Activated CD8-positive, alpha-beta memory T cell treated with anti-CD3 and anti-CD28 coated beads, Interleukin-2, amount 10 ng/mL, durations not matched to agents 7 days and 5 days (primary cell): ENCODE results near the gene BIN1. TPM values are rescaled to one million over a fixed set of nuclear protein-coding genes. Genes with fewer than 3 reads are reported as not detected.

Source experiments
- ATAC-seq: fragments of 150-1000 bp; cut with Tn5 transposase; one replicate; pipeline ENCODE4 v1.10.0; 2021; ENCODE audit warnings: moderate library complexity
- CTCF ChIA-PET: fragments of 350-600 bp; sonication (Branson Sonifier 250); formaldehyde crosslinking; loops from one replicate; lab custom pipeline; 2021; ENCODE audit warnings: antibody characterized with exemption; lab: Charles Lee
- DNase-seq: peaks from one replicate; pipeline ENCODE4 v3.0.0-alpha.2; 2020
- H3K27ac Mint-ChIP-seq: one replicate; pipeline ENCODE4 v1.8.0; 2021; ENCODE audit warnings: mild to moderate bottlenecking, mixed read lengths
- H3K27me3 Mint-ChIP-seq: one replicate; pipeline ENCODE4 v1.8.0; 2021; ENCODE audit warnings: mixed read lengths
- H3K36me3 Mint-ChIP-seq: one replicate; pipeline ENCODE4 v1.8.0; 2021; ENCODE audit warnings: mild to moderate bottlenecking, mixed read lengths
- H3K4me1 Mint-ChIP-seq: one replicate; pipeline ENCODE4 v1.8.0; 2021; ENCODE audit warnings: mixed read lengths
- H3K4me3 Mint-ChIP-seq: one replicate; pipeline ENCODE4 v1.8.0; 2021; ENCODE audit warnings: mild to moderate bottlenecking, moderate library complexity, mixed read lengths
- H3K9me3 Mint-ChIP-seq: one replicate; pipeline ENCODE4 v1.8.0; 2022; ENCODE audit warnings: low read depth, mixed read lengths
- total RNA-seq, 2 experiments: library from RNA; stranded (reverse); gene quantifications; one replicate each; pipeline ENCODE4 v1.2.3, GENCODE V29; 2021

The BIN1 gene
- total RNA-seq, 2 experiments from 2014 or later, result 105 to 152 TPM

DNA sequence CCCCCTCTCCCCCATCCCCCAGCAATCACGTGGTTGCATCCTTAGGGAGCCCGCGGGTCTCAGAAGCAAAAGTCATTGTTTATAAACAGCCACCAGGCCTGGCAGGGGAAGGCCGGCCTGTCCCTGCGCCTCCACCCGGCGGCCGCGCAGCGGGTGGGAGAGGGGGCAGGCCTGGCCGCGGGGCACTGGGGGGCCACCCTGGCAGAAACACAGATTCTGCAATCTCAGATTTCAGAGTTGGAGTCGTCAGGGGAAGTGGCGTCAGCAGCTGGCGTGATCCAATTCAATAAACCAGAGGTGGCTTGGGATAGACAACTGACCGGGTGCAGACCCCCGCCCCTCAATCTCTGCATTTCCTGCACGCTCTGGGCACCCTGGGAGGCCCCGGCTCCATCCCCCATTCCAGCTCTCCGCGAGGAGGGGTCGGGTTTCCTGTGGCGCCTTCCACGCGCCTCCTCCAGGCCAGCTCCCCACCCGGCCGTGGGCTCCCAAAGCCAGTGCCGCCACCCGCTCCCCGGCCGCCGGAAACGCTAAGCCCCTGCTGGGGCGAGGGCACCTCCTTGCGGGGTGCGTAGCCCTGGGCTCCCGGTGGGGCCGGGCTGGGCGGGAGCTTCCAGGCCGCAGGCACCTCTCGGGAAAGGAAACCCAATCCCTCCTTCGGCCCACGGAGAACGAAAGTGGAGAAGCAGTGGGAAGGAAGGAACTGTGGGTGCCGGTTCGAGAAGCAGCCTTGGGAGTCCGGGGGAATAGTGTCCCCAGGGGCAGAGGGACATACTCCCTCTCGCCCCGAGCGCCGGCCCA, 1.1 kb downstream of the BIN1 start:
- Mint-ChIP-seq H3K27me3 (peaks cover 6% of the 10 kb centered on the region), H3K36me3 (no peaks in the 10 kb centered on the region), H3K4me3 (peak overlapping the region; percentile 71), H3K9me3 (no peaks in the 10 kb centered on the region), H3K27ac (no peak overlapping the region), H3K4me1 (peaks cover 4% of the 10 kb centered on the region)
- DNase-seq (no peak), ATAC-seq (no peak)
- CTCF ChIA-PET, result interaction anchor here (0.6 to 1.6 kb wide), 4 partner anchors 25 to 91 kb away, joined by 3 to 5 read pairs (median 4); no protein-coding TSS in a partner anchor

DNA sequence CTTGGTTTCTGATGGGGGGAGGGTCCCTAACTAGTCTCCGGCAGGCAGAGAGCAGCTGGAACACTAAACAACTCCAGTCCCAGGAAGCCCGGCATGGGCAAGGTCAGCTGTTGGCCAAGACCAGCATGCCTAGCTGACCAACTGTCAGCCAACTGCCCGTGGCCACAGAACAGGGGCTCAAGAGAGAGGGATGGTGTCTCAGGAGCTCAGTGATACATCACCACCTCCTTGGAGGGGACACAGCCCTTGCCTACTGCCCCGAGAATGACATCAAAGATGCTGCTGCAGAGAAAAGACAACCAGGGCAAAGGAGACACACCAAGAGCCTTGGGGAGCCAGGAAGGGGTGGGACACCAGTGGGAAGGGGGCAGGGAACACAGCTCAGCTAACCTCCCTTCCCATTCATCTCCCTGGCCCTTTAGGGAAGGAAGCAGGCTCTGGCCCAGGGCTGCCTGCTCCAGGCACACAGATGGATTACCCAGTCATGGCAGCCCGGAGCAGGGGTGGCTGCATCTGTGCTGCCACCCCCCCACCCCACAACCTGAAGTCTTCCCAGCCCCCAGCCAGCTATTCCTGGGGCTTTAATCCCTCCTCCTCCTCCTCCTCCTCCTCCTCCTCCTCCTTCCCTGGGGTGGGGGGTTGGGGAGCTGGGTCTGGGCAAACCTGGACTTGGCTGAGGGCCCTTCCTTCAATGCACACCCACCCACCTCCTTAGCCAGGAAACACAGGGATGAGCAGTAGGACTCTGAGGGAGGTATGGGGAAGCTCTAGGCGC, 1.9 kb downstream of the BIN1 start:
- DNase-seq (no peak), ATAC-seq (no peak)
- Mint-ChIP-seq H3K27me3 (peaks cover 4% of the 10 kb centered on the region), H3K4me1 (peaks cover 4% of the 10 kb centered on the region), H3K4me3 (no peak overlapping the region), H3K9me3 (no peaks in the 10 kb centered on the region), H3K27ac (no peak overlapping the region), H3K36me3 (no peaks in the 10 kb centered on the region)
- CTCF ChIA-PET, result interaction anchor here (1.2 kb wide), 1 partner anchor 37 kb away, joined by 4 read pairs; no protein-coding TSS in a partner anchor

DNA sequence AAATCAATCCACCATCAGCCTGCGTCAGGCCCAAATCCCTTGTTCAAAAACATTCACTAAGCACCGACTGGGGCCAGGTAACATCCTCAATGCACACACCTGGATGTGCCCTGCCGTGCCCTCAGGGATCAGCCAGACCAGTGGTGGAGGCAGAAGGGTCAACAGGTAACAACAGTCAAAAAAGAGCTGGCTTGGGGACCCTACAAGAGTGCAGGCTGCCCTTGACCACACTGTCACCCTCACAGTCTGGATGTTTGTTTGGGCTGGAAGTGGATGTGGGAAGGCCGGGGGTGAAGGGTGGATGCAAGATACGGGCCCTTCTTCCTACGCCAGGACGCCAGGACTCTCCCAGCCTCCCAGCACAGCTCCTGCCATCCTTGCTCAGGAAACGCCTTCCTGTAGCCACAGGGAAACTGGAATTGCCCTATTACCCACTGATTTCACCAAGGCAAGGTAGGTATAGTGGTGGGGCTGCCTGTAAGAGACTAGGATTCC, 2.7 kb downstream of the BIN1 start:
- no peak for ATAC-seq
- no peak for DNase-seq
- CTCF ChIA-PET, result no interaction called here
- Mint-ChIP-seq H3K27ac (no peak overlapping the region), H3K4me1 (peaks cover 4% of the 10 kb centered on the region), H3K36me3 (no peaks in the 10 kb centered on the region), H3K4me3 (no peak overlapping the region), H3K9me3 (no peaks in the 10 kb centered on the region), H3K27me3 (peaks cover 1% of the 10 kb centered on the region)

DNA sequence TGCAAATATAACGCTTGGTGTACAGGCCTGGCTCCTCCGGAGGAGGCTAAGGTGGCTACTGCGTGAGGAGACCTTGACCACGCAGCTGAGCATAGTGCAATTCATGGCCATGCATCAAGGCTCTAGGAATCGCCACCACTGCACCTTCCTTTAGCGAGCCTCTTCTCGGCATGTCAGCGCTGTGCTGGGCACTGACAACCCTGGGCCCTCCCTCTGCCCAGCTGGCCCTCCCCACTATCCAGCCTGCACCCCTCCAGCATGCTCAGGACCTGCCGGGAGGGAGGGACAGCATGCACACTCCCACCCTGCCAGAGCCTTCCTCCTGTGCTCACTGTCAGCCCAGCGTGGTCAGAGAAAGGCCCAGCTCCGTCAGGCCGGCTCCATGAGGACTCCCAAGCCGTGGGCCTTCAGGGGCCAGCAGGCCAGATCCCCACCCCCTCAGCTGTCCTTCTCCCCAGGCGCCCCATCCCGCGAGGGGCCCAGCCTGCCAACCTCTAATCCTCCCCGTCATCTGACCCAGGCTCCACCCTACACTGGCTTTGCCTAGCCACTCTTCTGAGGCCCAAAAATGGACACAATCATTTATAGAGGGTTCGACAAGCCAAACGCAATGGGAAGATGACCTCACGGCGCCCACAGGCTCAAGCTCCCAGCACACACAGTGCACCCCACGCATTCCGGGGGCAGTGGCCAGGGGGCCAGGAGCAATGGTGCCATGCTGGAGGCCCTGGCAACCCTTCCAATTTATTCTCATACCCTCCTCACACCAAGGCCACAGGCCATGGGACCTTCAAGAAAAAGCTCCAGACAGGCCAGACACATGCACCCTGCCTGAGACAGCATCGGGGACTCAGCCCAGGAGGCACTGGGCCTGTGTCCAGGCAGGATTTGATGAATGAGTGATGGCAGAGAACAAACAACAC, 3.5 kb downstream of the BIN1 start:
- Mint-ChIP-seq H3K4me1 (peaks cover 4% of the 10 kb centered on the region), H3K9me3 (no peaks in the 10 kb centered on the region), H3K27me3 (no peaks in the 10 kb centered on the region), H3K27ac (no peak overlapping the region), H3K36me3 (no peaks in the 10 kb centered on the region), H3K4me3 (no peak overlapping the region)
- no peak for DNase-seq
- ATAC-seq, result no peak
- CTCF ChIA-PET, result interaction anchor here (1.9 kb wide), 1 partner anchor 10 kb away, joined by 7 read pairs; no protein-coding TSS in a partner anchor

DNA sequence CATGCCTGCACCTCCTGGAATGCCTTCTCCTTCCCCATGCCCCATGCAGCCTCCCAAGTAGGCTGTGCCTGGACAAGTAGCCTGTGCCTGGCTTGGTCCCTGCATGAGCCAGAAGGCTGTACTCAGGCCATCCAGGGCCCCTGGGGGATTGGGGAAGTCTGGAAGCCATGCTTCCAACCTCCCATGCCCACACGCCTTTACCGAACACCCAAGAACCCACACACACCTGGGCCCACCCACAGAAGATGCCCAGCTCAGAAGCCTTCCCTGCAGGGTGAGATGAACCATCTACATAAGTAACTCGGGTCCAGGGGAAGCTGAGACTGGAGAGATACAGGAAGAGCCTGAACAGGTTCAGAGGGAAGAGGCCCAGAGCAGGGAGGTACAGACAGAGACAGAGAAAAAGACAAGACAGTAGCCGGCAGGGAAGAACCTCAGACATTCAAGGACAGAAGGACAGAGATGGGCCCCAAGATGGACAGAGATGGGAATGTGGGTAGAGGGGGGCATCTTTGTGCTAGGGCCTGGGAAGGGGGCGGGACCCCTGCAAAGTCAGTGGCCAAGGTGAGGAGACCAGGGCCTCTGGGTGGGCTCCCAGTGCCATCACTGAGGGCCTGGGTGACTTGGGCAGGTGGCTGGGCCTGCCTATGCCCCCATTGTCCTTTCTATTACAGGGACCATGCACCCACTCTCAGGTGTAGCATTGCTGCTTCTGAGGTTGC, 4.3 kb downstream of the BIN1 start:
- ATAC-seq (no peak), DNase-seq (no peak)
- H3K27ac Mint-ChIP-seq, result no peak overlapping the region
- no peaks in the 10 kb centered on the region for H3K9me3 Mint-ChIP-seq
- no peaks in the 10 kb centered on the region for H3K27me3 Mint-ChIP-seq
- H3K36me3 Mint-ChIP-seq, result no peaks in the 10 kb centered on the region
- peaks cover 1% of the 10 kb centered on the region for H3K4me1 Mint-ChIP-seq
- CTCF ChIA-PET, result interaction anchor here (0.6 to 2.0 kb wide), 3 partner anchors 11 to 231 kb away, joined by 4 to 7 read pairs (median 5); no protein-coding TSS in a partner anchor
- no peak overlapping the region for H3K4me3 Mint-ChIP-seq

DNA sequence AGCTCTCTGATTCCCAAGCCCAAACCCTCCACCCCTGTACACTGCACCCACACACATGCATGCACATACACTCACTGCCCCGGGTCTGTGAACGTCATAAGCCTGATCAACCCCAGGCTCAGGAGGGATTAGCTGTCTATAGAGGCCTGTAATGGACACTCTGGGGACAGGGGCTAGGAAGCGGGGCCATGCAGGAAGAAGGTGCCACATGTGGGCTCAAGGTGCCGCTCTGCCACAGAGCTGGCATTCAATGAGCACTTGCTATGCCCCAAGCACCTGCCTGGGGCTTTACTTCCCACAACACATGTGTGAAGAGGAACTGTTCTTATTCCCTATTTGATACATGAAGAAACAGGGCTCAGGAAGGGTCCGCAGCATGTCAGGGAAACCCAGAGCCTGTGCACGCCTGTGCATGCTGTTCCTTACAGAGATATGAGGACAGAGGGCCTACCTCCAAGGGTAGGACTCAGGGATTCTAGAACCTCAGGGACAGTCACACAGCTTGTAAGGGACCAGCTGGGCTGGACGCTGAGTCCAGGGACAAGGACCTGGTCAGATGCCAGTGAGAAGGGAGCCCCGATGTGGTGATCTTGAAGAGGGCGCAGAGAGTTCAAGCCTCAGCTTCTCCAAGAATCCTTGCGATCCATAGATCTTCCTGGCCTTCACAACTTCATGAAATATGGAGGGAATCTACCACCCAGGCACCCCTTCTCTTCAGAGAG, 5.0 kb downstream of the BIN1 start:
- CTCF ChIA-PET, result interaction anchor here (0.6 to 2.0 kb wide), 3 partner anchors 11 to 230 kb away, joined by 4 to 7 read pairs (median 5); no protein-coding TSS in a partner anchor

DNA sequence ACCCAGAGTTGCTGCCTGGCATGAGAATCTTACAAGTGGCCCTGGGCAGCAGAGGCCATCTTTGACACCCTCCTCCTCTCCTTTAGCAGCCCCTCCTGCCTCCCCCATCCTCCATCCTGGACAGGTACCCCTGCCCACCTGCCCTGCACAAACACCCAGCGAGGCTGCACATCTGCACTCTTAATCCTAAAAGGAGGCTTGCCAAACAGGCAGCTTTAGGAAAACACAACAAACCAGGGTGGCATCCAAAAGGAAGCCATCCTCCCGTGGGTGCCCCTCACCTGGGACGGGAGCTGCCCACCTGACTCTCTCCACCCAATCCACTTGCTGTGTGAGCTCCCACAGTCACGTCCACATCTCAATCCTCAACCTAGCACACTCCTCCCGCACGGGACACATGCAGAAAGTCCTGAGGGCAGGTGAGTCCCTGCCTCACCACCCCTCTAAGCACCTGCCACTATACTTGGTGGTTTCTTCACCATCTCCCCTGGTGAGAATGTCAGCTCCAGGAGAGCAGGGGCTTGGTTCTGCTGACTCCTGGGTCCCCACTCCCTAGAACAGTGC, 5.8 kb downstream of the BIN1 start:
- ATAC-seq, result no peak

More for the DNA sequence above, 5.0 kb downstream of the BIN1 start:
- H3K4me3 Mint-ChIP-seq, result no peak overlapping the region
- H3K27ac Mint-ChIP-seq, result no peak overlapping the region
- H3K4me1 Mint-ChIP-seq, result no peaks in the 10 kb centered on the region
- no peak for ATAC-seq
- no peaks in the 10 kb centered on the region for H3K27me3 Mint-ChIP-seq
- DNase-seq, result no peak
- no peaks in the 10 kb centered on the region for H3K36me3 Mint-ChIP-seq
- no peaks in the 10 kb centered on the region for H3K9me3 Mint-ChIP-seq

DNA sequence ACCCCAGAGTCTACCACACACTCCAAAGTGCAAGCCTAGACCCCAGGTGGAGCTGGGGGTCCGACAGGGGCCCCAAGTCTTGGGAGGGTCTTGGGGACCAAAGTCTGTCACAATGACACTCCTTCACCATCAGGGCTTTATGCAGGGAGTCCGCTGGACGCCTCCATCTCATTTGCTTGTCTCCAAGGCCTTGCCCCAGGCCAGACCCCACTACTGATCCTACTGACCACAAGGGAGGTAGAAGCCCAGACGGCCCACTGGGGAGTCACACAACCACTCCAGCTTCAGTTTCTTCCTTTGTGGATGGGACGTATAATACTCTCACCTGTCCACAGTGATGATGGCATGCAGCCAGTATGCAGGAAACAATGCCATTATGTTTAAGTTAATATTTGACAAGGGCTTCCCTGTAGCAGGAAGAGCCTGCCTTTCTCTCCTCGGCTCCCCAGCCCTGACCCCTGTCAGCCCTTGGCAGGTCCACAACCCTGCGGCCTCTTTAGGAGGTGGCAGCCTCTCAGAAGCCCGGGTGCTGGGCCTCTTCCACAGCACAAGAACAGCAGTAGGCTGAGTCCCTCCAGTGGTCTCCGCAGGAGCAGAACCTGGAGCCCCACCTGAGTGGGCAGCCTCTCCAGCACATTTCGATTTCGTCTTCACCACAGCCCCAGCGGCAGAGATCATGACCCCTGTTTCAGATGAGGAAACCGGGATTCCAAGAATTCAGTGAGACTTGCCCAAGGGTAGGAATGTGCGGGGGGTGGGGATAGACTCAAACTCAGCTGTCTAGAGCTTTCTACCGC, 6.5 kb downstream of the BIN1 start:
- H3K9me3 Mint-ChIP-seq, result no peaks in the 10 kb centered on the region
- no peaks in the 10 kb centered on the region for H3K4me1 Mint-ChIP-seq
- DNase-seq (no peak), ATAC-seq (no peak)
- no peak overlapping the region for H3K4me3 Mint-ChIP-seq
- no peak overlapping the region for H3K27ac Mint-ChIP-seq
- no peaks in the 10 kb centered on the region for H3K27me3 Mint-ChIP-seq
- CTCF ChIA-PET, result interaction anchor here (2.0 kb wide), 1 partner anchor 32 kb away, joined by 5 read pairs; no protein-coding TSS in a partner anchor
- H3K36me3 Mint-ChIP-seq, result no peaks in the 10 kb centered on the region

More for the DNA sequence above, 5.8 kb downstream of the BIN1 start:
- H3K9me3 Mint-ChIP-seq, result no peaks in the 10 kb centered on the region
- no peak for DNase-seq
- no peaks in the 10 kb centered on the region for H3K27me3 Mint-ChIP-seq
- H3K4me3 Mint-ChIP-seq, result no peak overlapping the region
- no peaks in the 10 kb centered on the region for H3K4me1 Mint-ChIP-seq
- CTCF ChIA-PET, result interaction anchor here (1.9 to 2.0 kb wide), 2 partner anchors 12 to 33 kb away, joined by 5 to 7 read pairs; no protein-coding TSS in a partner anchor
- no peak overlapping the region for H3K27ac Mint-ChIP-seq
- H3K36me3 Mint-ChIP-seq, result no peaks in the 10 kb centered on the region

DNA sequence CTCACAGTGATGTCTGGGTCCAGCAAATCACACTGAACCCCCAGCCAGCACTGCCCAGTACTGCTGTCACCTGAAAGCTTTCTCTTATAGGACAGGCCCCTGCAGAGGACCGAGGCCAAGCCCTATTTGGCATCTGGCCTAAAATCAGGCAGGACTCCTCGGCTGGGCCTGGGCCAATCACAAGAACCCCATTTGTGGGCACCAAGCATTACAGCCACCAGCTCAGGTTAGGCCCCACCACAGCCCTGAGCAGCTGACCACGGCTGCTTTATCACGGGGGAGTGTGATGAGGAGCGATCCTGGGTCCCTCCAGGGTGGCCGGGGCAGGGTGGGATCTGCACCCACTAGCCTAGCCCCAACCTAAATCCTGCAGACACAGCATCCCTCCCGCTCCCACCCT, 8.2 kb downstream of the BIN1 start:
- DNase-seq (no peak), ATAC-seq (no peak)
- H3K27ac Mint-ChIP-seq, result no peak overlapping the region
- H3K4me1 Mint-ChIP-seq, result no peaks in the 10 kb centered on the region
- H3K36me3 Mint-ChIP-seq, result no peaks in the 10 kb centered on the region
- no peak overlapping the region for H3K4me3 Mint-ChIP-seq
- H3K9me3 Mint-ChIP-seq, result no peaks in the 10 kb centered on the region
- CTCF ChIA-PET, result no interaction called here
- no peaks in the 10 kb centered on the region for H3K27me3 Mint-ChIP-seq

DNA sequence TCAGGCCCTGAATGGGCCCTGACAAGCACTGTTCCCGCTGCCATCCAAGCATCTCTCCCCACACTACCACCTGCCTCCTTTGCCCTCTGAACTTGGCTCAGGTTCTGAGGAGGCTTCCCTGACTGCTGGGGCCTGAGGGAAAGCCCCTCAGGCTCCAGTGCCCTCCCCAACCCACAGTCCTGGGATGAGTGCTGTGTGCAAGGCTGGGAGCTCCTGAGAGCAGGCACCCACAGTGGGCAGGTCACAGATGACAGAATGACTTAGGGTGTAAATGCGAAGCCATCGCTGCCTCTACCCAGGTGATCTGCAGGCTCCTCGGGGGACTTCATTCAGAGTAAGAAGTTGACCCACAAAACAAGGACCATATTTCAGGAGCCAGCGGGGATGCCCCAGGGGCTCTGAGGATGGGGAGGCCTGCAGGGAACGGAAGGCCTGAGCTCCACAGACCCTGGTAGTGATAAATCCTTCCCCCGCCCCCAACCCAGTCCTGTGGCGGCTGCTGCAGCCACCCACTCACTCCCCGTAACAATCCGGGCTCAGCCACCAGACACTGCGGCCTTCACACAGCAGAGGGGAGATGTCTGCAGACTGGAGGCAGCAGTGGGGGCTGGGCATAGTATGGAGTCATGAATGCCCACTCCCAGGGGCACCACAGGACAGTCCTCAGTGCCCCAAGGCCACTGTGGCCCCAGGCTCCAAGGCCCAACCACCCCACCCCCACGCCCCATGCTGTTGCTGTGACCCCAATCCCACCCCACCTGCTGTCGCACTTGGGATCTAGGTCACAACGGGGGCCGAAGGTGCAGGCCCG, 8.9 kb downstream of the BIN1 start:
- no peak overlapping the region for H3K4me3 Mint-ChIP-seq
- CTCF ChIA-PET, result no interaction called here
- no peaks in the 10 kb centered on the region for H3K36me3 Mint-ChIP-seq
- no peaks in the 10 kb centered on the region for H3K27me3 Mint-ChIP-seq
- H3K4me1 Mint-ChIP-seq, result no peaks in the 10 kb centered on the region
- ATAC-seq (no peak), DNase-seq (no peak)
- H3K9me3 Mint-ChIP-seq, result no peaks in the 10 kb centered on the region
- no peak overlapping the region for H3K27ac Mint-ChIP-seq
